MCF 10A (cell line): ENCODE results near the gene MOSMO. TPM values are rescaled to one million over a fixed set of nuclear protein-coding genes. Genes with fewer than 3 reads are reported as not detected.

ENCODE experiments used
- BruUV-seq: library from RNA; stranded (reverse); fragments of 400-500 nt; replicated peaks from 2 replicates; lab custom pipeline; 2021; lab: Mats Ljungman, UMichigan
- CTCF ChIA-PET: fragments of 300-600 bp; sonication (Branson Sonifier 250); formaldehyde crosslinking; extraction: SDS; loops from one replicate; lab custom pipeline; 2021; ENCODE audit warnings: antibody characterized with exemption, inconsistent platforms; lab: Yijun Ruan, JAX
- POLR2A ChIA-PET: fragments of 300-600, 350-650 bp; sonication (Branson Sonifier 250); formaldehyde crosslinking; extraction: SDS; loops from one replicate; lab custom pipeline; 2020; ENCODE audit warnings: antibody characterized with exemption, inconsistent platforms; lab: Yijun Ruan, JAX
- DNase-seq: peaks from one replicate; pipeline ENCODE4 v3.0.0-alpha.2; 2018; ENCODE audit not compliant: unreplicated experiment
- H3K27ac Mint-ChIP-seq: one replicate; pipeline ENCODE4 v1.8.0; 2022; ENCODE audit warnings: mild to moderate bottlenecking, low read depth, mixed read lengths; ENCODE audit not compliant: unreplicated experiment
- H3K27me3 Mint-ChIP-seq: one replicate; pipeline ENCODE4 v1.8.0; 2022; ENCODE audit warnings: mixed read lengths; ENCODE audit not compliant: insufficient read depth, unreplicated experiment
- H3K36me3 Mint-ChIP-seq: one replicate; pipeline ENCODE4 v1.8.0; 2022; ENCODE audit warnings: mild to moderate bottlenecking, moderate library complexity, mixed read lengths; ENCODE audit not compliant: insufficient read depth, unreplicated experiment
- H3K4me1 Mint-ChIP-seq: one replicate; pipeline ENCODE4 v1.8.0; 2022; ENCODE audit warnings: mixed read lengths; ENCODE audit not compliant: insufficient read depth, unreplicated experiment
- H3K4me3 Mint-ChIP-seq: one replicate; pipeline ENCODE4 v1.8.0; 2022; ENCODE audit warnings: mild to moderate bottlenecking, moderate library complexity, mixed read lengths; ENCODE audit not compliant: unreplicated experiment
- H3K9me3 Mint-ChIP-seq: one replicate; pipeline ENCODE4 v1.8.0; 2022; ENCODE audit warnings: mixed read lengths; ENCODE audit not compliant: unreplicated experiment
- CTCF ChIP-seq: fragments of 200-600 bp; IDR thresholded peaks from one replicate; pipeline ENCODE4 v1.8.0; 2022; ENCODE audit warnings: antibody characterized with exemption, mild to moderate bottlenecking; ENCODE audit not compliant: unreplicated experiment
- intact Hi-C: fragments of 100-400 bp; cut with micrococcal nuclease; formaldehyde crosslinking; loops from 2 replicates; pipeline ENCODE4 v1.14.1; 2022
- total RNA-seq: library from RNA; stranded (reverse); gene quantifications from 2 replicates; pipeline ENCODE4 v1.2.3, GENCODE V29; 2022

The MOSMO gene
- total RNA-seq, 1 experiment from 2014 or later: 16.4 TPM

- no peak for TF ChIP-seq CTCF
- no TSS peak for BruUV-seq
- H3K27me3 Mint-ChIP-seq: peaks cover 22% of the 10 kb centered on the region
- ChIA-PET POLR2A (no interaction called here), CTCF (interaction anchor here (1.6 kb wide), 1 partner anchor 19 kb away, joined by 9 read pairs; no protein-coding TSS in a partner anchor)
- H3K9me3 Mint-ChIP-seq: peaks cover 8% of the 10 kb centered on the region
- no peak overlapping the region for H3K4me3 Mint-ChIP-seq
- no peak overlapping the region for H3K27ac Mint-ChIP-seq
- intact Hi-C loops: no loop called here
- no peaks in the 10 kb centered on the region for H3K4me1 Mint-ChIP-seq
- no peaks in the 10 kb centered on the region for H3K36me3 Mint-ChIP-seq
- DNase-seq: no peak
Observed at GRCh38 chr16:22117609-22118008, 109.7 kb downstream of the MOSMO start.

- no TSS peak for BruUV-seq
- no peaks in the 10 kb centered on the region for H3K4me1 Mint-ChIP-seq
- DNase-seq: no peak
- intact Hi-C loops: no loop called here
- H3K36me3 Mint-ChIP-seq: no peaks in the 10 kb centered on the region
- ChIA-PET POLR2A (no interaction called here), CTCF (interaction anchor here (0.7 kb wide), 1 partner anchor 21 kb away, joined by 4 read pairs; no protein-coding TSS in a partner anchor)
- no peak overlapping the region for H3K4me3 Mint-ChIP-seq
- H3K27me3 Mint-ChIP-seq: peaks cover 25% of the 10 kb centered on the region
- H3K27ac Mint-ChIP-seq: no peak overlapping the region
- peaks cover 8% of the 10 kb centered on the region for H3K9me3 Mint-ChIP-seq
- TF ChIP-seq CTCF: no peak
Observed at GRCh38 chr16:22120440-22120839, 112.5 kb downstream of the MOSMO start.

GRCh38 chr16:22122239-22122638 lies 114.3 kb downstream of the MOSMO start:
- no TSS peak for BruUV-seq
- no peak overlapping the region for H3K4me3 Mint-ChIP-seq
- no peak overlapping the region for H3K27ac Mint-ChIP-seq
- H3K4me1 Mint-ChIP-seq: no peaks in the 10 kb centered on the region
- CTCF ChIA-PET: interaction anchor here (0.6 kb wide), 1 partner anchor 23 kb away, joined by 3 read pairs; no protein-coding TSS in a partner anchor
- no peak for DNase-seq
- peaks cover 26% of the 10 kb centered on the region for H3K27me3 Mint-ChIP-seq
- peaks cover 8% of the 10 kb centered on the region for H3K9me3 Mint-ChIP-seq
- POLR2A ChIA-PET: interaction anchor here (0.8 kb wide), 1 partner anchor 9 kb away, joined by 4 read pairs; no protein-coding TSS in a partner anchor
- no peaks in the 10 kb centered on the region for H3K36me3 Mint-ChIP-seq
- intact Hi-C loops: no loop called here
- TF ChIP-seq CTCF: no peak

DNA sequence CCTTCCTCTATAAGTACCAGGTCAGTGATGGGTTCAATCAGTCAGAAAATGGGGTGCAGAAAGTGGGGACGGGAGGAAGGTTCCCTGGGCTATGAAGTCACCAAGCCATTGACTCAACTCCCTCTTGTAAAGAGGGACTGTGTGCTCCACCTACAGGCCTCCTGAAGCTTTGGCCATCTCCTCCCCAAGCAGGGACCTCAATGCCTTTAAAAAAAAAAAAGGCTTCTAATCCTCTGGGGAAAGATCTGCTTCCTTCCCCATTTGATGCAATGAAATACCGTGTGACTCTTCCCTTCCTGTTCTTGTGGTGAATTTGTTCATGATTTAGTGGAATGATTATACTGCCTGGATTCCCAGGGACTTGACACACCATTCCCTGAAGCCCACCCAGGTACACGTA lies 115.2 kb downstream of the MOSMO start:
- no TSS peak for BruUV-seq
- ChIA-PET CTCF (interaction anchor here (0.6 kb wide), 1 partner anchor 24 kb away, joined by 3 read pairs; no protein-coding TSS in a partner anchor), POLR2A (interaction anchor here (0.8 kb wide), 1 partner anchor 10 kb away, joined by 4 read pairs; no protein-coding TSS in a partner anchor)
- no peak overlapping the region for H3K27ac Mint-ChIP-seq
- peak; percentile 8 for DNase-seq
- TF ChIP-seq CTCF: no peak
- no peak overlapping the region for H3K4me3 Mint-ChIP-seq
- peaks cover 35% of the 10 kb centered on the region for H3K27me3 Mint-ChIP-seq
- intact Hi-C loops: no loop called here
- no peaks in the 10 kb centered on the region for H3K4me1 Mint-ChIP-seq
- H3K36me3 Mint-ChIP-seq: no peaks in the 10 kb centered on the region
- H3K9me3 Mint-ChIP-seq: peaks cover 9% of the 10 kb centered on the region
